ENCODE data around the gene ZDHHC18.

The ZDHHC18 gene

GRCh38 chr1:26826261-26827105 is at the start of gene ZDHHC18:
Gene ZDHHC18, plus strand, starts transcription at chr1:26826688. Its CDS starts 117 bp downstream, at chr1:26826805.
- TF ChIP-seq CTCF (IDR thresholded peaks at IDR 0.05): peak; percentile 42
- DNase-seq (ENCODE audit: low spot score): no peak
- Histone ChIP-seq H3K27ac (peak within 1 kb of the TSS; percentile 78 to 96), H3K4me3 (peak within 1 kb of the TSS; percentile 78)

GRCh38 chr1:26779098-26779668 is 47.3 kb upstream of the ZDHHC18 start:
- Histone ChIP-seq H3K4me3 (no peak overlapping the region), H3K27ac (no peak overlapping the region)
- no peak for DNase-seq (ENCODE audit: low spot score)
- TF ChIP-seq CTCF (IDR thresholded peaks at IDR 0.05): no peak

- TF ChIP-seq CTCF (IDR thresholded peaks at IDR 0.05): no peak
- no peak for DNase-seq (ENCODE audit: low spot score)
- no peak overlapping the region for H3K4me3 ChIP-seq
- H3K27ac ChIP-seq: no peak overlapping the region
Measured at GRCh38 chr1:26780344-26780957, 46.0 kb upstream of the ZDHHC18 start.

GRCh38 chr1:26781206-26781825 is 45.2 kb upstream of the ZDHHC18 start:
- H3K27ac ChIP-seq: no peak overlapping the region
- TF ChIP-seq CTCF (IDR thresholded peaks at IDR 0.05): no peak

GRCh38 chr1:26782521-26783212 is 43.8 kb upstream of the ZDHHC18 start:
- DNase-seq (ENCODE audit: low spot score): no peak
- TF ChIP-seq CTCF (IDR thresholded peaks at IDR 0.05): no peak
- H3K4me3 ChIP-seq: no peak overlapping the region
- peak overlapping the region; percentile 28 to 86 for H3K27ac ChIP-seq

More at GRCh38 chr1:26781206-26781825, 45.2 kb upstream of the ZDHHC18 start:
- no peak overlapping the region for H3K4me3 ChIP-seq
- no peak for DNase-seq (ENCODE audit: low spot score)

GRCh38 chr1:26783646-26784022 is 42.9 kb upstream of the ZDHHC18 start:
- no peak for DNase-seq (ENCODE audit: low spot score)
- Histone ChIP-seq H3K27ac (peak overlapping the region; percentile 28 to 86), H3K4me3 (no peak overlapping the region)
- TF ChIP-seq CTCF (IDR thresholded peaks at IDR 0.05): no peak

Measured in coronary artery (tissue), 2 donors.